Sigmoid colon (tissue), 7 donors: ENCODE data around the gene FUT7. TPM values are rescaled to one million over a fixed set of nuclear protein-coding genes. Genes with fewer than 3 reads are reported as not detected.

Source experiments
- DNase-seq: peaks from one replicate; pipeline ENCODE4 v3.0.0-alpha.2; 2019
- H3K27ac ChIP-seq, 4 donors: fragments of 200-600 bp; sonication (generic); one replicate each; pipeline ENCODE4 v1.5.1; 2016 to 2019; ENCODE audit warnings: mild to moderate bottlenecking in 1 of 4
- H3K27me3 ChIP-seq, 3 donors: fragments of 200-600 bp; sonication (generic); one replicate each; pipeline ENCODE4 v1.5.1; 2019; ENCODE audit warnings: mild to moderate bottlenecking in 1 of 3
- H3K36me3 ChIP-seq, 4 donors: fragments of 200-600 bp; sonication (generic); one replicate each; pipeline ENCODE4 v1.5.1; 2016 to 2019
- H3K4me1 ChIP-seq, 4 donors: fragments of 200-600 bp; sonication (generic); one replicate each; pipeline ENCODE4 v1.5.1; 2017 to 2019
- H3K4me3 ChIP-seq, 4 donors: fragments of 200-600 bp; sonication (generic); one replicate each; pipeline ENCODE4 v1.5.1; 2017 to 2019; ENCODE audit warnings: mild to moderate bottlenecking in 2 of 4, moderate library complexity in 1 of 4
- H3K9me3 ChIP-seq, 4 donors: fragments of 200-600 bp in 3 of 4; sonication (generic) in 3 of 4; one replicate each; pipeline versions ENCODE4 v1.5.1 to v1.6.1; 2013 to 2019
- CTCF ChIP-seq, 4 experiments: fragments of 450-650 bp in 3 of 4; fragments of 200-600 bp in 1 of 4; IDR thresholded peaks; one replicate each; pipeline ENCODE4 v1.5.1; 2016 to 2019; ENCODE audit warnings: antibody characterized with exemption in 4 of 4, mild to moderate bottlenecking in 3 of 4, moderate library complexity in 2 of 4
- EP300 ChIP-seq, 4 donors: sonication (generic); formaldehyde crosslinking; IDR thresholded peaks; one replicate each; pipeline ENCODE4 v1.6.1; 2017; ENCODE audit warnings: antibody characterized with exemption in 4 of 4
- POLR2A ChIP-seq, 2 donors: fragments of 450-650 bp; IDR thresholded peaks; one replicate each; pipeline ENCODE4 v1.6.1; 2016; ENCODE audit warnings: antibody characterized with exemption in 2 of 2, mild to moderate bottlenecking in 2 of 2, moderate library complexity in 2 of 2
- POLR2AphosphoS5 ChIP-seq, 4 donors: sonication (generic); formaldehyde crosslinking; IDR thresholded peaks; one replicate each; pipeline ENCODE4 v1.6.1; 2017; ENCODE audit warnings: antibody characterized with exemption in 4 of 4
- WGBS, 2 donors: extraction: QIAGEN DNeasy Blood & Tissue Kit; methylation state at CpG; one replicate each; pipeline ENCODE4 v1.1.7; 2013; 5-methylcytosine and 5-hydroxymethylcytosine counted together
- intact Hi-C: fragments of 100-400 bp; cut with DNase I; formaldehyde crosslinking; loops from one replicate; pipeline ENCODE4 v1.15.1; 2023
- polyA plus RNA-seq, 3 donors: library from polyadenylated mRNA; stranded (reverse); fragments of 200-250 nt; gene quantifications; one replicate each; pipeline ENCODE4 v1.2.3, GENCODE V29; 2013
- total RNA-seq, 4 donors: library from RNA; depleted of rRNA; stranded (reverse); fragments of >200 nt; gene quantifications; one replicate each; pipeline ENCODE4 v1.1.0, GENCODE V29; 2016
- donor health status: healthy with polysubstance abuse.
- donor health status: Bipolar disorder and iron deficiency.
- donor health status: healthy.

Gene FUT7
- total and polyA plus RNA-seq, 7 donors: 0.36 to 1.3 (median 0.84) TPM; not detected in 3

- H3K4me1 ChIP-seq: no peaks in the 10 kb centered on the region
- H3K4me3 ChIP-seq: no peak overlapping the region
- no peaks in the 10 kb centered on the region for H3K27me3 ChIP-seq
- no peak for TF ChIP-seq POLR2AphosphoS5 (IDR thresholded peaks at IDR 0.05)
- TF ChIP-seq EP300 (IDR thresholded peaks at IDR 0.05): no peak
- no peak for TF ChIP-seq CTCF (IDR thresholded peaks at IDR 0.05)
- TF ChIP-seq POLR2A (IDR thresholded peaks at IDR 0.05): no peak
- H3K9me3 ChIP-seq: no peaks in the 10 kb centered on the region
- DNase-seq: no peak
- intact Hi-C loops: no loop called here
- 96 to 98% methylated on average over 21 of the region's 21 CpGs for WGBS, 2 donors
- H3K27ac ChIP-seq: no peak overlapping the region
- H3K36me3 ChIP-seq: peaks cover 0 to 67% (median 19%) of the 10 kb centered on the region in 4 donors
Observed at GRCh38 chr9:137015976-137016375, 15.9 kb downstream of the FUT7 start.

- 98 to 99% methylated on average over 25 of the region's 25 CpGs for WGBS, 2 donors
- H3K4me1 ChIP-seq: no peaks in the 10 kb centered on the region
- peaks cover 0 to 68% (median 20%) of the 10 kb centered on the region in 4 donors for H3K36me3 ChIP-seq
- intact Hi-C loops: no loop called here
- TF ChIP-seq POLR2AphosphoS5 (IDR thresholded peaks at IDR 0.05): no peak
- TF ChIP-seq EP300 (IDR thresholded peaks at IDR 0.05): no peak
- TF ChIP-seq CTCF (IDR thresholded peaks at IDR 0.05): no peak
- TF ChIP-seq POLR2A (IDR thresholded peaks at IDR 0.05): no peak
- H3K4me3 ChIP-seq: no peak overlapping the region
- no peak overlapping the region for H3K27ac ChIP-seq
- no peak for DNase-seq
- H3K27me3 ChIP-seq: no peaks in the 10 kb centered on the region
- no peaks in the 10 kb centered on the region for H3K9me3 ChIP-seq
Observed at GRCh38 chr9:137015540-137015930, 16.4 kb downstream of the FUT7 start.

GRCh38 chr9:137014776-137015539 lies 16.9 kb downstream of the FUT7 start:
- no peak for DNase-seq
- Histone ChIP-seq H3K9me3 (no peaks in the 10 kb centered on the region), H3K36me3 (peaks cover 0 to 71% (median 22%) of the 10 kb centered on the region in 4 donors), H3K27ac (no peak overlapping the region), H3K27me3 (no peaks in the 10 kb centered on the region), H3K4me1 (no peaks in the 10 kb centered on the region), H3K4me3 (no peak overlapping the region)
- TF ChIP-seq POLR2AphosphoS5 (IDR thresholded peaks at IDR 0.05): no peak
- TF ChIP-seq EP300 (IDR thresholded peaks at IDR 0.05): no peak
- TF ChIP-seq CTCF (IDR thresholded peaks at IDR 0.05): no peak
- no peak for TF ChIP-seq POLR2A (IDR thresholded peaks at IDR 0.05)
- intact Hi-C loops: no loop called here
- 97% methylated on average over 36 of the region's 36 CpGs for WGBS, 2 donors

GRCh38 chr9:137014166-137014565 lies 17.7 kb downstream of the FUT7 start:
- Histone ChIP-seq H3K9me3 (no peaks in the 10 kb centered on the region), H3K27me3 (no peaks in the 10 kb centered on the region), H3K4me3 (no peak overlapping the region), H3K36me3 (peaks cover 0 to 79% (median 23%) of the 10 kb centered on the region in 4 donors), H3K4me1 (no peaks in the 10 kb centered on the region), H3K27ac (no peak overlapping the region)
- 90 to 92% methylated on average over 23 of the region's 23 CpGs for WGBS, 2 donors
- TF ChIP-seq EP300 (IDR thresholded peaks at IDR 0.05) (no peak), POLR2A (IDR thresholded peaks at IDR 0.05) (no peak), POLR2AphosphoS5 (IDR thresholded peaks at IDR 0.05) (no peak), CTCF (IDR thresholded peaks at IDR 0.05) (no peak)
- intact Hi-C loops: no loop called here
- DNase-seq: no peak
